Effector memory CD4-positive, alpha-beta T cell (primary cell): ENCODE data around the gene BTN1A1.

Experiments
- DNase-seq, 3 donors: peaks; one replicate each; pipeline ENCODE4 v3.0.0-alpha.2; 2020
- H3K27ac ChIP-seq: 2 replicates; pipeline ENCODE4 v1.7.0; 2013; ENCODE audit warnings: mild to moderate bottlenecking, low read length, moderate library complexity; ENCODE audit not compliant: insufficient read depth, poor library complexity, severe bottlenecking
- H3K27me3 ChIP-seq: replicated peaks from 2 replicates; pipeline ENCODE4 v1.7.0; 2013; ENCODE audit warnings: mild to moderate bottlenecking, low read length; ENCODE audit not compliant: insufficient read depth, control insufficient read depth, poor library complexity, severe bottlenecking
- H3K36me3 ChIP-seq: 2 replicates; pipeline ENCODE4 v1.7.0; 2013; ENCODE audit warnings: mild to moderate bottlenecking, low read length, moderate library complexity; ENCODE audit not compliant: control insufficient read depth, insufficient read depth
- H3K4me1 ChIP-seq: 2 replicates; pipeline ENCODE4 v1.7.0; 2013; ENCODE audit warnings: low read length, mild to moderate bottlenecking; ENCODE audit not compliant: control insufficient read depth, insufficient read depth, poor library complexity, severe bottlenecking
- H3K4me3 ChIP-seq: 2 replicates; pipeline ENCODE4 v1.7.0; 2013; ENCODE audit warnings: low read length, low read depth, mild to moderate bottlenecking; ENCODE audit not compliant: insufficient read depth, poor library complexity, severe bottlenecking
- H3K9me3 ChIP-seq: 2 replicates; pipeline ENCODE4 v1.7.0; 2013; ENCODE audit warnings: mild to moderate bottlenecking, low read length, moderate library complexity; ENCODE audit not compliant: control insufficient read depth

The BTN1A1 gene

DNA sequence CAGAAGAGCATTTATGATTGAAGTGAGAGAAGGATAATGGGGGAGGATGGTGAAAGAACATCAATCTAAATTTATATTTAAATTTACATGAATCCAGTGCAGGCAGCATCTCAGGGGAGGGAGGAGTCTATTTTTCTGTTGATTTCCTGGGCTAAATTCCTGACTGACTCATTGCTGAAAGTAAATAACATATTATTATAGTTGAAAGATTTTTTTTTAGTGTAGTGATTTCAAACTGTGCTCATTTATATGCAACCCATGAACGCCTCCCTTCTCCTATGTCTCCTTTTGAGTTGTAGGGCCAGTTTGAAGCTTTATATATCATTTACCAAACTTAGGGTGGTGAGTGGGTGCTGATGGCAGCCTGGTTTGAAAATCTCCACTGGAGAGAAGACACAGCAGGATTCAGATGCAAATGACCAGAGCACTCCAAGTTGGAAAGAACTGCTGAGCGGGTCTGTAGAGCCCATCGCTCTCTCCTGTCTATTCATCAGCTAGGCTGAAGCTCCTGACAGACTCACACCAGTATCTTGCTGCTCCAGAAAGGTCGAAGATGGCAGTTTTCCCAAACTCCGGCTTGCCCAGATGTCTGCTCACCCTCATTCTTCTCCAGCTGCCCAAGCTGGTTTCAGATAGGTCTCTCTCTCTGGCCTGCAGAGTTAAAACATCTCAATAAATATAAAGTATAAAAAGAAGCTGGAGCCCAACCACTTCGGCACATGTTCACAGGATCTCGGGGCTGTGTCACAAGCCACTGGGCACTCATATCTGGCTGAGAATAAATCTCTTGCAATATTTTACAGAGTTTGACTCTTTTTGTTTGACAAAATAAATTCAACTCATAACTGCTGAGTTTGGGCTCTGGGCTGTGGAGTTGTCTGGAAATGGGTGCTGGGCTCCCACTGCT lies 24.0 kb upstream of the BTN1A1 start:
- peak overlapping the region; percentile 84 for H3K27ac ChIP-seq
- no peaks in the 10 kb centered on the region for H3K27me3 ChIP-seq
- H3K9me3 ChIP-seq, result no peaks in the 10 kb centered on the region
- H3K36me3 ChIP-seq, result no peaks in the 10 kb centered on the region
- DNase-seq, result no peak
- H3K4me3 ChIP-seq, result no peak overlapping the region
- peaks cover 26% of the 10 kb centered on the region for H3K4me1 ChIP-seq

DNA sequence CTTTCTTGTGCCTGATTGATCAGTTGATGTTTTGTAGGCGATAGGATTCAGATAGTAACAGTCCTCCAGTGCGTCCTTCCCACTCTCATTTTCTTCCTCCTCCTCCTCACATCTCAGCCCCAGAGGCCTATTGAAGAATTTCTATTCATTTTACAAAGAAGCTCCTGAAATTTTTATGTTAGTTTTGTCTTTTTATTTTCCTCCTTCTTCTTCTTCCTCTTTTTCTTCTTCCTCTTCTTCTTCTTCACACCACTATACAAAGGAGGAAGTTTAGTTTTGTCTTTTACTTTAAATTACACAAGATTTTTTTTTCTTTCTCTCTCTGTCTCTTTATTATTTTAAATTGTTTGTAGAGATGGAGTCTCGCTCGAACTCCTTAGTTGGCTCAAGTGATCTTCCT lies 23.2 kb upstream of the BTN1A1 start:
- DNase-seq, result no peak
- Histone ChIP-seq H3K27ac (no peak overlapping the region), H3K4me3 (no peak overlapping the region), H3K4me1 (peaks cover 26% of the 10 kb centered on the region), H3K36me3 (no peaks in the 10 kb centered on the region), H3K9me3 (no peaks in the 10 kb centered on the region), H3K27me3 (no peaks in the 10 kb centered on the region)

DNA sequence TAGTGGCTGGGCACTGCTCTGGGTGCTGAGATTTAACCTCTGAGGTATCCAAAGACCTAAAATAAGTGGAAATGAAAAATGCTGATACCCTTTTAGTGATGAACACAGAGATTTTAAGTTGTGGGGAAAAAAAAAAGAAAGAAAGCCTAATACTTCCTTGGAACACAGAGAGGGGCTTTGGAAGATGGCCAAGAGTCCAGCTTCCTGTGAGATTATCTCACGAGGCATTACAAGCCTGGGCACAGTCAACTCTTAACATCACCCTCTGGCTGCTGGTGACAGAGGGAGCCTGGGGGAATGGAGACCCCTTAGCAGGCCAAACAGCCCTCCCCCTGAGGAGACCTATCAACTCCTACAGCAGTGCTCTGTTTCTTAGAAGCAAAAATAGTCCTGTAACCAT lies 22.7 kb upstream of the BTN1A1 start:
- no peaks in the 10 kb centered on the region for H3K9me3 ChIP-seq
- peaks cover 26% of the 10 kb centered on the region for H3K4me1 ChIP-seq
- H3K36me3 ChIP-seq, result no peaks in the 10 kb centered on the region
- H3K27ac ChIP-seq, result no peak overlapping the region
- DNase-seq, result no peak
- no peaks in the 10 kb centered on the region for H3K27me3 ChIP-seq
- H3K4me3 ChIP-seq, result no peak overlapping the region

DNA sequence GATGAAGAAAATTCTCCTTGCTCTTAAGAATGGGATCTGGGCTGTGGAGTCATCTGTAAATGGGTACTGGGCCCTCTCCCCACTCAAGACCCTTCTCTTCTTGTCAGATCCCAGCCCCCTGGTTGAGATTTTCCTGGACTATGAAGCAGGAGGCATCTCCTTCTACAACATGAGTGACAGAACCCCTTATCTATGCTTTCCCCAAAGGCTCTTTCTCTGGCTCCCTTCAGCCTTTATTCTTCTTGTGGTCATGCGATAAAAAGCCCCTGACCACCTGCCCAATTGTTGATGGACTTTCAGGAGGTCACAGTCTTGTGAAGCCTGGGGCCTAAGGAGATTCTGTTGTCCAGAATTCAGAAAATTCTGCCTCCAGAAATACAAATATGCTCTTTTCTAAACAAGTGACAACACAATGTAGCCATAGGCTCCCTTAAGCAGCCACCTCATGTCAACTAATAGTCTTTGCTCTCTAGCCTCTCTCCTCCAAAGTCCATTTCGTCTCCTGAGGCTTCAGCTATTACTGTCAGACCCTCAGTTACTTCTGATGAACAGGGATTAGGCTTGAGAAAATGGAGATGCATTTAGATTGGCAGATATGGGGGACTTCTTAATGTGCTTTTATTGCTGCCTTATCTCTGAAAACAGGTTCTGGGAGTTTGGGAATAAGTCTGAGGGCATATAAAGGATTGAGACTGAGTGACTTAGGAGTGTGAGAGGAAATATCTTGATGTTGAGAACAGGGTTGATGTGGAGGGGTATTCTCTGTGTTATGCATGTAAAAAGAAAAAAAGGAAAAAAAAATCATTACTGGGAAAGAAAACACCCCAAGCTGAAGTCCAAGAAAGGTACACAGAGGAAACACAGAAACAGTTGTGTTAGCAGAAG lies 21.8 kb upstream of the BTN1A1 start:
- H3K4me1 ChIP-seq, result peaks cover 17% of the 10 kb centered on the region
- H3K27me3 ChIP-seq, result no peaks in the 10 kb centered on the region
- no peak overlapping the region for H3K27ac ChIP-seq
- no peak overlapping the region for H3K4me3 ChIP-seq
- no peaks in the 10 kb centered on the region for H3K36me3 ChIP-seq
- no peak for DNase-seq
- H3K9me3 ChIP-seq, result no peaks in the 10 kb centered on the region

DNA sequence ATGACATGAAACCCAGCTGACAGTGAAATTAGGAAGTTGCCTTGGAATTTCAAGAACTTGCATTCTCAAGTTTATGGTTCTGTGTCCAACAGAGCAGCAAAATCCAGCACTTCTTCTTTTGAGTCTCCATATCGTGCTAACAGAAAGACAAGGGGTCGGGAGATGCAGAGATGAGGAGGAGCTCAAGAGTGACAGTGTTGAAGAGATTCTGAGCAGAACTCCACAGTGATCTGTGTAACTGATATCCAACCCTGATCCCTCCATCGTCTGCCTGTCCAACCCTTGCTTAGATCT lies 21.2 kb upstream of the BTN1A1 start:
- no peak overlapping the region for H3K4me3 ChIP-seq
- H3K4me1 ChIP-seq, result peaks cover 16% of the 10 kb centered on the region
- H3K9me3 ChIP-seq, result no peaks in the 10 kb centered on the region
- H3K36me3 ChIP-seq, result no peaks in the 10 kb centered on the region
- no peak for DNase-seq
- H3K27ac ChIP-seq, result no peak overlapping the region
- no peaks in the 10 kb centered on the region for H3K27me3 ChIP-seq

DNA sequence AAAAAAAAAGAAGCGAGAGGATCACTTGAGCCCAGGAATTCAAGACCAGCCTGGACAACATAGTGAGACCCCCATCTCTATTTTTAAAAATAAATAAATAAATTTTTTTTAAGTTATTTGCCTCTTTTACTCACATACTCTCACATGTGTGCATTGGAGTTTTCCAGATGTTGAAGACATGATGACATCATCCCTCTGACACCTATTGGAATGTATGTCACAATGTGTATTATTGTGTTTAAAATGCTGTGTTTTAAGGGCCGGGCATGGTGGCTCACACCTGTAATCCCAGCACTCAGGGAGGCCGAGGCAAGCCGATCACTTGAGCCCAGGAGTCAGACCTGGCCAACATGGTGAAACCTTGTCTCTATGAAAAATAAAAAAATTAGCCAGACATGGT lies 17.8 kb upstream of the BTN1A1 start:
- no peaks in the 10 kb centered on the region for H3K27me3 ChIP-seq
- H3K4me3 ChIP-seq, result no peak overlapping the region
- H3K4me1 ChIP-seq, result no peaks in the 10 kb centered on the region
- H3K36me3 ChIP-seq, result no peaks in the 10 kb centered on the region
- DNase-seq, result no peak
- no peak overlapping the region for H3K27ac ChIP-seq
- H3K9me3 ChIP-seq, result no peaks in the 10 kb centered on the region

DNA sequence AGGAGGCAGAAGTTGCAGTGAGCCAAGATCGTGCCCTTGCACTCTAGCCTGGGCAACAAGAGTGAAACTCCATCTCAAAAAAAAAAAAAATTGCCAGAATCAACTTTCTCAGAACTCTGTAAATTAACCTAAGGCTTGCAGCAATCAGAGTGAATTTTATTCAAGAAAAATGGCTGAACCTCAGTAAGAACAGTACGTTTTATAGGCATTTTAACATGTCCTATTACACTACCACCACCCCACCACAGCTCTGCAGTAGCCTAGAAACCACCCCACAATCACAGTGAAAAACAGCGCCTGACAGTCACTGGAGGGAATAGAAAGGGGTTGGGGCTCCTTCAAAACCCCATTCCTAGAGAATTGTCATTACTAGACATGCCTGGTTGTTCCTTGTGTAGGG lies 16.4 kb upstream of the BTN1A1 start:
- Histone ChIP-seq H3K4me3 (no peak overlapping the region), H3K27me3 (no peaks in the 10 kb centered on the region), H3K27ac (no peak overlapping the region), H3K4me1 (no peaks in the 10 kb centered on the region), H3K36me3 (no peaks in the 10 kb centered on the region), H3K9me3 (no peaks in the 10 kb centered on the region)
- no peak for DNase-seq

DNA sequence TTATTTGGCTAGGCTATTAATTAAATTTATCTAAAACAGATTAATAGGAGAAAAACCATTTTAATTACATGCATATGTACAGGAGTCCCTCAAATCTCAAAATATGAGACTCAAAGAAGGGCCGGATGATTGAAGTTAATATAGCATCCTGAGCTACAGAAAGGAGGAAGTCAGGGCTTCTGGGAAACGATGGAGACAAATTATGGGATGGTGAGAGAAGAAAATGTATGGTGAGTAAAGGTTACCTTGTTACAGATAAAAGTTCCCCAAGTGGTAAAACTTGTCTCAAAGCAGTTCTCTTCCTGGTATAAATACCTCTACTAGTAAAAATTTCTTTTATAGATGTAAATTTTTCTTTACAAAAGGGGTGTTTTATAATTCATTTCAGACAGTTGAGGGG lies 15.9 kb upstream of the BTN1A1 start:
- Histone ChIP-seq H3K4me3 (no peak overlapping the region), H3K4me1 (no peaks in the 10 kb centered on the region), H3K9me3 (no peaks in the 10 kb centered on the region), H3K27me3 (no peaks in the 10 kb centered on the region), H3K27ac (no peak overlapping the region), H3K36me3 (no peaks in the 10 kb centered on the region)
- DNase-seq, result no peak

DNA sequence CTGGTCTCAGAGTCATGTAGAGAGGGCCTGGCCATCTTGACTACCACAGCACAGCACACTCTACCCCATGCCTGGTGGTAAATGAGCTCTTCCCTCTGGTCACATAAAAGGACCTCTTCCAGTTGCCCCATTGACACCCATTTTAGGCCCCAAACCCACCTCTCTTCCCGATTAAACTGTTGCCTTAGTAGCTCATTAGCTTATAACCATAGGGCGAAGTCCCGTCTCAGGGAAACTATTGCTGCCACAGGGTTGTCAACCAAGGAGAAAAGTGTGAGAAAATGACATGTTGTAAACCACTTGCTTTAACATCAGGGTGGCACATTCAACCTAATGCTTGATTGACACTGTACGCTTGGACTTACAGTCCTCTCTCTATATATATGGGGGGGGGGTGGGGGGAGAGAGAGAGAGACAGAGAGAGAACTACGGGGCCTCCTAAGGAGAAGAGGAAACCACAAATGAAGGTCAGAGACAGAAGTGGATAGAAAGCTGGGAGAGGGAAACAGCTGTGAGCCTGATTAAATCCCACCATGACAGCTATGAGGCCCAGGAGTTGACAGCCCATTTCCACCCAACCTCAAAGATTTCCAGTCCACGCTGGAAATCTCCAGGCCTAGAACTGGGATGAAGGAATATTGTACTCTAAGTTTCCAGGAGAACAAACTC lies 14.9 kb upstream of the BTN1A1 start:
- DNase-seq, result no peak
- Histone ChIP-seq H3K27ac (no peak overlapping the region), H3K36me3 (no peaks in the 10 kb centered on the region), H3K4me3 (no peak overlapping the region), H3K27me3 (no peaks in the 10 kb centered on the region), H3K9me3 (no peaks in the 10 kb centered on the region), H3K4me1 (no peaks in the 10 kb centered on the region)

DNA sequence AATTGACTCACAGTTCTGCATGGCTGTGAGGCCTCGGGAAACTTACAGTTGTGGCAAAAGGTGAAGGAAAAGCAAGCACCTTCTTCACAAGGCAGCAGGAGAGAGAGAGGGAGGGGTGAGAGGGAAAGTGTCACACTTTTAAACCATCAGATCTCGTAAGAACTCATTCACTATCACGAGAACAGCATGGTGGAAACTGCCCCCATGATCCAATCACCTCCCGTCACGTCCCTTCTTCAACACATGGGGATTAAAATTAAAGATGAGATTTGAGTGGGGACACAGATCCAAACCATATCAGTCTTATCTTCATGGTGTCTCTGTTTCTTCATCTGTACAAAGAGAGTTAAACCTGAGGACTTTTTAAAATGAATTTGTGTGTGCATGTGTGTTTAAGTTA lies 13.7 kb upstream of the BTN1A1 start:
- Histone ChIP-seq H3K27me3 (no peaks in the 10 kb centered on the region), H3K36me3 (no peaks in the 10 kb centered on the region), H3K27ac (no peak overlapping the region), H3K4me3 (no peak overlapping the region), H3K4me1 (no peaks in the 10 kb centered on the region), H3K9me3 (no peaks in the 10 kb centered on the region)
- DNase-seq, result no peak
